GM21737 (cell line): Measurements from ENCODE around the gene HTR7.
"Not testable (repeated sequence)": the region's sequence is repeated elsewhere in the genome, so short reads cannot be mapped to it uniquely, and the experiment has no call there.

Experiments
- ATAC-seq: cut with Tn5 transposase; IDR thresholded peaks from one replicate; pipeline ENCODE4 v1.9.1; 2021; ENCODE audit warnings: mild to moderate bottlenecking, moderate library complexity; ENCODE audit not compliant: unreplicated experiment

HTR7 gene

DNA sequence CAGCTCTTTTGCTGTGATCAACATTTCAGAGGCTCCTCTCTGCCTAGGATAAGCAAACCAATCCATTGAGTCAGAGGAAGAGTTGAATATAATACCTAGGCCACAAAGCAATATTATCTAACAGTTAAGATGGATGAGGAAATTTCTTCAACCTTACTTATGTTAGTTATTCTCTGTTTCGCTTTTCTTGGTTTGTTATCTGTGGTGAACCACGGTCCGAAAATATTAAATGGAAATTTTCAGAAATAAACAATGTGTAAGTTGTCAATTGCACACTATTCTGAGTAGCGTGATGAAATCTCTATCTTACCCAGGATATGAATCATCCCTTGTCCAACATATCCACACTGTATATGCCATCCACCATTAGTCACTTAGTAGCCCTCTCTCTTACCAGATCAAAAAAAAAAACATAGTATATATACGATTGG lies 1.5 kb upstream of the HTR7 start:
- ATAC-seq: no peak

DNA sequence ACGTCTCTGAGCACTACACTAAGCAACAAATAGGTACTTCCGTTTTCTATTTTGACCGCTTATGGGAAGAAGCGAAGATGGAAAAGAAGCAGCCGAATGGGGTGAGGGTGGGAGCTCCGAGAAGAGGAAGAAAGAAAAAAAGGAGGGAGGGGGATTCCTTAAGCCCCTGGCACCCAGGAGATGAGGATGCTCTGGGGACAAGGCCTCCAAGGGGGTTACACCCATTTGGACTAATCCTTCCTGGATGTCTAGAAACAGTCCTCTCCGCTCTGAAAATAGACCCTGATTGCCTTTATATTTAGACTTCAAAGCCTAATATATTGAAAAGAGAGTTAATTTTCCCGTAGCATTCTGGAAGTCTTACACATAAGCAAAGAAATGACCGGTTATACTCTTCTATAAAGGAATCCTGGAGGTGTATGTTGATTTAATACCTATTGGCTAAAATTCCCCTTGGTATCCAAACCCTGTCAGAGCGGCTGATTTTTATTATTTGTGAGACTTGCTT lies 676 bp upstream of the HTR7 start:
- ATAC-seq: no peak

GRCh38 chr10:90856964-90857634 lies 740 bp downstream of the HTR7 start:
- no peak for ATAC-seq

DNA sequence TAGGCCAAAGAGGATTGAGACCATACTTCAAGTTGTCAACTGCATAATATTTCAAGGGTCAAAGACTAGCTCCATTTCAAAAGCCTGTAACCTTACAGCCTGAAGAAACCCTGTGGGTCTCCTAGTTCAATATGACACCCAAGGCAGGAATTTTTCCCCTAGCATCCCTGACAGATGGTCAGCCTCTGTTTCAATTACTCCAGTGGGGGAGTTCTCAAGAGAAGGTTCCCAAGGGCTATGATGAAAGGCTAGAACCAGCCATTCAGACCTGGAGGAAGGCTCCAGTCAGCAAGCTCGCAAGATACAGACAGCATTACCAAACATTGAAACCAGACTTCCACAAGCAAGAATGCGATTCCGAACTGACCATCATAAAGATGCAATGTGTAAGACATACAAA lies 1.6 kb downstream of the HTR7 start:
- ATAC-seq: no peak

GRCh38 chr10:90855126-90855525 lies 2.7 kb downstream of the HTR7 start:
- ATAC-seq: no peak

- no peak for ATAC-seq
Observed at GRCh38 chr10:90849956-90850749, 7.7 kb downstream of the HTR7 start.

- ATAC-seq: no peak
Observed at GRCh38 chr10:90847436-90847835, 10.4 kb downstream of the HTR7 start.

DNA sequence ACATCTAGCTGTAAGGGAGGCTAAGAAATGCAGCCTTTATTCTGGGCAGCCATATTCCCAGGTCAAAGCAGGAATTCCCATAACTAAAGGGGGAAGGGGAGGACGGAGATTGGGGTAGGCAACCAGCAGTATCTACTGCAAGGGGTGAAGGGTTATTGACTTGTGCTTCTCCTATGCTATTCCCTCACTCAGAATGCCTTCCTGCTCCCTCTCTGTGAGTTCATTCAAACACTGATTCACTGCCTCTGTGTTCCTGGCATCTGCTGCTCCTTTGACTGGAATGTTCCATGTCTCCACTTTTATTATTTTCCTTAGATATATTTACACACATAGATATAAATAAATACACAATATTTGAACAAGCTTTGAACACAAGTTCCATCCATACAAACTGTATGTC lies 11.1 kb downstream of the HTR7 start:
- no peak for ATAC-seq

DNA sequence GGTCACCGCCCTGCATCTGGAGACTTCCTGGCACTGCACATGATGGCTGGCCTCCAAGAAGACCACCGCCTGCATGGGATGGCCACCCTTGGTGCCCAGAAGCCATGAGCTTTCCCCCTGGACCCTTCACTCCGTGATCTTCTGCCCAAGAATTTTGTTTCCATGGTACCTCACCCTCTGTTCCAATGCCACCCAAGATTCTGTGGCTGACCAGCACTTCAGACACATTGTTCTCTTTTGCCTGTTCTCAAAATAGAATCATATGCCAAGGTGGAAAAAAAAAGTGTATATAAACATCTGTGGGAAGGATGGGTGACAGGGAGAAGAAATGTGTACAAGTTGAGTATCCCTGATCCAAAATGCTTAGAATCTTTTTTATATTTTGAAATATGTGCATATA lies 12.1 kb downstream of the HTR7 start:
- ATAC-seq: no peak

DNA sequence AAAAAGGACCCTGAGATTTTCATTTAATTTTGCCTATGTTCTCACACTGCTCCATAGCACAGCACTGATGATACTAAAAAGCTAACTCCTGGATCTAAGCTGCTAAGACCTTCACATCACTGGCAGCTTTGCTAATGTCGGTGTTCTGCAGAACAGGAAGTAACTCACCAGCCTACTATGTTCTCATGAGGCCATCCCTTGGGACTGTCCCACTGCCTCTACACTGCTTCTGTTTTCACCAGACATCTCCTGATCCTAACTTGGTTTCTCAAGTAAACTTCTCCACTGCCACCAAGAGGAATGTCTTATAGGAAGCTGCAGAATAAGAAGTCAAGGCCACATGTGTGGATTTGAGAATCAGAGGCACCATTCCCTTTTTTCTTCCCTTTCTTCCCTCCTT lies 15.1 kb downstream of the HTR7 start:
- no peak for ATAC-seq

DNA sequence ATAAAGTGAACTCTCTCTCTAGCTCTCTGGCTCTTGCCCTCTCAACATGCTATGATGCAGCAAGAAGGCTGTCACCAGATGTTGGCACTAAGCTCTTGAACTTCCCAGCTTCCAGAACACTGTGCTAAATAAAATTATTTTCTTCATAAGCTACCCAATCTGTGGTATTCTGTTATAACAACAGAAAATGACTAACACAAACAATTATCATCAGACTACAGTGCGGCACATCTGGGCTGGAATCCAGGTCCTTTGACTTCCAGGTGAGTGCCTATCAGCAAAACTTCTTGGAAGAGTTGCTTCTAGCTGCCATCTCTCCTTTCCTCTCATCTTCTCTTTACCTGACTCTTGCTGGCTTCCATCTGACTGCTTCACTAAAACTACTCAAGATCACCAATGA lies 20.4 kb downstream of the HTR7 start:
- no peak for ATAC-seq

DNA sequence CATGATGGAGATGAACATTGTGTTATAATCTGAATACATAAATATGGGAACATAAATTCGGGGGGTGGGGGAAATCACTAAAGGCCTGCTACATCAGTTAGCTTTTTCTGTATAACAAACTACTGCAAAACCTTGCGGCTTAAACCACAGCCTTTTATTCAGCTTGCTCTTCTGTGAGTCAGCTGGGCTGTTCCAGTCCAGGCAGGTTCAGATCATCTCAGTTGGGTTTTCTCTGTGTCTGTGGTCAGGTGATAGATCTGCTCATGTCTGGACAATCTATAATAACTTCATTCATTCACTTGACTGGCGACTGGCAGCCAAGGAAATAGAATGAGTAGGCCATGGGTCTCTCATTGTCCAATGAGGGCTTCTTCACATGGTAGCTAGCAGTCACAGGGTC lies 23.5 kb downstream of the HTR7 start:
- ATAC-seq: no peak

GRCh38 chr10:90832111-90832510 lies 25.7 kb downstream of the HTR7 start:
- ATAC-seq: no peak

DNA sequence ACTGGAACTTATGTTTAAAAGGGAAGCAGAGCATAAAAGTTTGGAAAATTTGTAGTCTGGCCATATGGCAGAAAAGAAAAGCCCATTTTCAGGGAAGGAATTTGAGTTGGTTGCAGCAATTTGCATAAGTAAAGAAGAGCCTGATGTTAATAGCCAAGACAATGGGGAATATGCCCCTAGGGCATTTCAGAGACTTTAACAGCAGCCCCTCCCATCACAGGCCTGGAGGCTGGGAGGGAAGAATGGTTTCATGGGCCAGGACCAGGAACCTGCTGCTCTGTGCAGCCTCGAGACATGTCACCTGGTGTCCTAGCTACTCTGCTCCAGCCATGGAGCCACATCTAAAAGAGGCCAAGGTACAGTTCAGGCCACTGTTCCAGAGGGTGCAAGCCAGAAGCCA lies 35.3 kb downstream of the HTR7 start:
- ATAC-seq: no peak

- not testable (repeated sequence) for ATAC-seq
Observed at GRCh38 chr10:90821864-90822263, 36.0 kb downstream of the HTR7 start.

DNA sequence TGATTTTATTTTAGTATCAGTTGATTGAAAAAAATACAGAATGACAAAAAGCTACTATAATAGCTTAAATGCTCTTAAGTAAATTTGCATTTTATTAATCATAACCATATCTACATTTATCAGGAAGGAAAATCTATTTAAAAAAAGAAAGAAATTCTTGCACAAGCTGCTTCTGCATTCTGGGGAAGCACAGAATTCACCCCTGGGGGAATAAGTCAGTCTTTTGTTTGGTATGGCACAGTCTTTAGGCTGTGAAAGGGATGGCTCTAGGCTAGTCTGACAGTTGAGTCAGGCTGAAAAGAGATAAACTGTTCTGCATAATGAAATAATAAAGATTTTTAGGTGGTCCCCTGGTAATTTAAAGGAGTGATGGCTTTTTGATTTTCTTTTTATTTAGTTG lies 37.9 kb downstream of the HTR7 start:
- ATAC-seq: no peak

GRCh38 chr10:90818736-90819135 lies 39.1 kb downstream of the HTR7 start:
- ATAC-seq: no peak

GRCh38 chr10:90817128-90817889 lies 40.5 kb downstream of the HTR7 start:
- no peak for ATAC-seq

DNA sequence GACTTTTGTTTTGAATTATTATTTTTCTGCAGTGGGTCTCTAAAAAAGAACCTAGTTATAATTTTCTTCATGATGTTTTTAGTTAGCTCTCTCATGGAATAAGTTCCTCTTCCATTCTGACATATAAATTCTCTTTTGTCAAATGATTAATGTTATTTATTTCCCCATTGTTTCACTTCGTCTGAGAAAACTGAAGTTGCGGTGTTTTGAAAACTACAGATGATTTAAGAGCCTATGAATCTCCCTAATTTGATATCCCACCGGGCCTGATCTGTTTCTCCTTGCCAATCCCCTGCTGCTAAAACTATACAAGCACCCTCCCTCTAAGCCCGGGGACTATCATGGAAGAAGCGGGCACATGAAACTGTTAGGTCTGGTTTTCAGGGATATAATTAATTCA lies 41.4 kb downstream of the HTR7 start:
- ATAC-seq: no peak

GRCh38 chr10:90813594-90814365 lies 44.1 kb downstream of the HTR7 start:
- ATAC-seq: no peak

DNA sequence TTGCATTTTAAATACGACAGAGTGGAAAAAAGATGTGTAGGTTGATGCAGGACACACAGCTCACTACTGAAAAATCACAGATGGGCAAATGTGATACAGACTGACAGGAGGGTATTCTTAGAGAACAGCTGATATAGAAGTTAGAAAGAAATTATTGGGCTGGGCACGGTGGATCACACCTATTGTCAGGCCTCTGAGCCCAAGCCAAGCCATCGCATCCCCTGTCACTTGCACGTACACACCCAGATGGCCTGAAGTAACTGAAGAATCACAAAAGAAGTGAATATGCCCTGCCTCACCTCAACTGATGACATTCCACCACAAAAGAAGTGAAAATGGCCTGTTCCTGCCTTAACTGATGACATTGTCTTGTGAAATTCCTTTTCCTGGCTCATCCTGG lies 50.7 kb downstream of the HTR7 start:
- ATAC-seq: not testable (repeated sequence)
